HG03066 (cell line): ENCODE measurements around the gene RRAGD.
A peak's percentile ranks its signal among the peaks of the same experiment; 100 is the strongest.

Experiments
- ATAC-seq: cut with Tn5 transposase; IDR thresholded peaks from one replicate; pipeline ENCODE4 v1.9.1; 2021; ENCODE audit warnings: low read depth; ENCODE audit not compliant: unreplicated experiment

RRAGD gene

GRCh38 chr6:89412071-89413005, at the start of gene RRAGD:
Gene RRAGD, minus strand, starts transcription at chr6:89412273. Its CDS starts 280 bp downstream, at chr6:89411993.
- peak; percentile 68 for ATAC-seq

GRCh38 chr6:89460713-89461112, 48.6 kb upstream of the RRAGD start:
- ATAC-seq = no peak

GRCh38 chr6:89459501-89459900, 47.4 kb upstream of the RRAGD start:
- ATAC-seq = no peak

- no peak for ATAC-seq
Observed at GRCh38 chr6:89458704-89459103, 46.6 kb upstream of the RRAGD start.

GRCh38 chr6:89454300-89454699, 42.2 kb upstream of the RRAGD start:
- no peak for ATAC-seq

GRCh38 chr6:89452281-89452680, 40.2 kb upstream of the RRAGD start:
- ATAC-seq = no peak

- no peak for ATAC-seq
Observed at GRCh38 chr6:89449193-89449592, 37.1 kb upstream of the RRAGD start.

GRCh38 chr6:89443658-89444057, 31.6 kb upstream of the RRAGD start:
- no peak for ATAC-seq

- no peak for ATAC-seq
Observed at GRCh38 chr6:89440200-89440599, 28.1 kb upstream of the RRAGD start.

GRCh38 chr6:89439014-89439413, 26.9 kb upstream of the RRAGD start:
- no peak for ATAC-seq

- ATAC-seq = no peak
Observed at GRCh38 chr6:89438248-89438647, 26.2 kb upstream of the RRAGD start.

- no peak for ATAC-seq
Observed at GRCh38 chr6:89436226-89436625, 24.2 kb upstream of the RRAGD start.

GRCh38 chr6:89434954-89435353, 22.9 kb upstream of the RRAGD start:
- no peak for ATAC-seq

GRCh38 chr6:89434150-89434499, 22.1 kb upstream of the RRAGD start:
- no peak for ATAC-seq

GRCh38 chr6:89433252-89434149, 21.4 kb upstream of the RRAGD start:
- ATAC-seq = peak; percentile 48

GRCh38 chr6:89432875-89433251, 20.8 kb upstream of the RRAGD start, which contains the start of gene ANKRD6:
Gene ANKRD6, plus strand, starts transcription at chr6:89433152. Its CDS starts 133,825 bp downstream, at chr6:89566977.
- ATAC-seq = peak; percentile 91

- ATAC-seq = no peak
Observed at GRCh38 chr6:89430201-89430962, 18.3 kb upstream of the RRAGD start.

GRCh38 chr6:89416796-89417195, 4.7 kb upstream of the RRAGD start:
- ATAC-seq = no peak

- no peak for ATAC-seq
Observed at GRCh38 chr6:89415185-89415584, 3.1 kb upstream of the RRAGD start.

GRCh38 chr6:89414215-89414614, 2.1 kb upstream of the RRAGD start:
- ATAC-seq = no peak

- ATAC-seq = no peak
Observed at GRCh38 chr6:89413006-89413400, 930 bp upstream of the RRAGD start.
